H9 (cell line): Measurements from ENCODE around the gene ROBO4. TPM values are rescaled to one million over a fixed set of nuclear protein-coding genes. Genes with fewer than 3 reads are reported as not detected.

Experiments used
- DNase-seq: peaks from one replicate; pipeline ENCODE4 v3.0.0-alpha.2; 2017
- H2AFZ ChIP-seq: one replicate; pipeline ENCODE4 v1.6.1; 2013; ENCODE audit warnings: mild to moderate bottlenecking, low read length, control low read depth, moderate library complexity
- H2AK5ac ChIP-seq: 2 replicates; pipeline ENCODE4 v1.6.1; 2013; ENCODE audit warnings: low read length, control low read depth, mixed read lengths; ENCODE audit not compliant: insufficient read length
- H2BK120ac ChIP-seq: one replicate; pipeline ENCODE4 v1.6.1; 2013; ENCODE audit warnings: low read depth, mild to moderate bottlenecking, low read length, control low read depth, inconsistent platforms; ENCODE audit not compliant: poor library complexity, severe bottlenecking
- H2BK12ac ChIP-seq: 2 replicates; pipeline ENCODE4 v1.6.1; 2013; ENCODE audit warnings: low read length, control low read depth, mixed read lengths, low read depth; ENCODE audit not compliant: insufficient read length
- H2BK15ac ChIP-seq: 2 replicates; pipeline ENCODE4 v1.6.1; 2013; ENCODE audit warnings: low read depth, low read length, control low read depth
- H2BK20ac ChIP-seq: one replicate; pipeline ENCODE4 v1.6.1; 2013; ENCODE audit warnings: low read depth, mild to moderate bottlenecking, low read length, control low read depth, inconsistent platforms; ENCODE audit not compliant: poor library complexity, severe bottlenecking
- H2BK5ac ChIP-seq: 2 replicates; pipeline ENCODE4 v1.6.1; 2013; ENCODE audit warnings: low read length, control low read depth, mixed read lengths; ENCODE audit not compliant: insufficient read length
- H3K14ac ChIP-seq: 2 replicates; pipeline ENCODE4 v1.6.1; 2013; ENCODE audit warnings: low read length, control low read depth; ENCODE audit not compliant: insufficient read depth
- H3K18ac ChIP-seq: 2 replicates; pipeline ENCODE4 v1.6.1; 2013; ENCODE audit warnings: low read depth, mild to moderate bottlenecking, mixed read lengths, low read length, control low read depth; ENCODE audit not compliant: insufficient read length
- H3K23ac ChIP-seq: 2 replicates; pipeline ENCODE4 v1.6.1; 2013; ENCODE audit warnings: low read length, control low read depth, mixed read lengths, low read depth; ENCODE audit not compliant: insufficient read length
- H3K23me2 ChIP-seq: 2 replicates; pipeline ENCODE4 v1.6.1; 2013; ENCODE audit warnings: low read depth, mild to moderate bottlenecking, mixed read lengths, low read length, control low read depth; ENCODE audit not compliant: insufficient read length, poor library complexity, severe bottlenecking
- H3K27ac ChIP-seq: 2 replicates; pipeline ENCODE4 v1.5.1; 2013; ENCODE audit warnings: low read length, control low read depth, mixed read lengths, low read depth; ENCODE audit not compliant: insufficient read length
- H3K27me3 ChIP-seq: 2 replicates; pipeline ENCODE4 v1.6.1; 2013; ENCODE audit warnings: low read length, control low read depth, inconsistent platforms; ENCODE audit not compliant: insufficient read depth
- H3K4ac ChIP-seq: 2 replicates; pipeline ENCODE4 v1.6.1; 2013; ENCODE audit warnings: low read depth, mild to moderate bottlenecking, control low read depth, inconsistent platforms, low read length, moderate library complexity
- H3K4me1 ChIP-seq: 2 replicates; pipeline ENCODE4 v1.6.1; 2013; ENCODE audit warnings: low read length, control low read depth, inconsistent platforms; ENCODE audit not compliant: insufficient read depth
- H3K4me2 ChIP-seq: 2 replicates; pipeline ENCODE4 v1.6.1; 2013; ENCODE audit warnings: low read length, control low read depth, mixed read lengths; ENCODE audit not compliant: insufficient read length, insufficient read depth
- H3K56ac ChIP-seq: 2 replicates; pipeline ENCODE4 v1.6.1; 2013; ENCODE audit warnings: low read depth, mild to moderate bottlenecking, mixed read lengths, low read length, control low read depth; ENCODE audit not compliant: insufficient read length
- H3K79me1 ChIP-seq: 2 replicates; pipeline ENCODE4 v1.6.1; 2013; ENCODE audit warnings: low read depth, mild to moderate bottlenecking, moderate library complexity, low read length, control low read depth, inconsistent platforms; ENCODE audit not compliant: insufficient read depth, poor library complexity, severe bottlenecking
- H3K79me2 ChIP-seq: 2 replicates; pipeline ENCODE4 v1.6.1; 2013; ENCODE audit warnings: low read length, control low read depth, inconsistent platforms; ENCODE audit not compliant: insufficient read depth
- H3K9ac ChIP-seq: 2 replicates; pipeline ENCODE4 v1.6.1; 2013; ENCODE audit warnings: low read length, control low read depth, mixed read lengths; ENCODE audit not compliant: insufficient read length; ENCODE audit errors: extremely low read depth
- H3K9me3 ChIP-seq: one replicate; pipeline ENCODE4 v1.6.1; 2013; ENCODE audit warnings: low read depth, low read length, inconsistent platforms; ENCODE audit not compliant: control insufficient read depth
- H3T11ph ChIP-seq: one replicate; pipeline ENCODE4 v1.6.1; 2013; ENCODE audit warnings: mild to moderate bottlenecking, low read length, control low read depth, inconsistent platforms
- H4K20me1 ChIP-seq: one replicate; pipeline ENCODE4 v1.6.1; 2013; ENCODE audit not compliant: control insufficient read depth, insufficient read length, insufficient read depth
- H4K5ac ChIP-seq: 2 replicates; pipeline ENCODE4 v1.6.1; 2013; ENCODE audit warnings: low read depth, mild to moderate bottlenecking, mixed read lengths, low read length, control low read depth; ENCODE audit not compliant: insufficient read length
- H4K8ac ChIP-seq: replicated peaks from 2 replicates; pipeline ENCODE4 v1.6.1; 2013; ENCODE audit warnings: low read length, control low read depth, mixed read lengths, low read depth; ENCODE audit not compliant: insufficient read length
- H4K91ac ChIP-seq: 2 replicates; pipeline ENCODE4 v1.6.1; 2013; ENCODE audit warnings: low read depth, mild to moderate bottlenecking, moderate library complexity, mixed read lengths, low read length, control low read depth; ENCODE audit not compliant: insufficient read length
- H3K27ac Mint-ChIP-seq, 3 experiments: 2 replicates in 2 of 3; 3 replicates in 1 of 3; pipeline ENCODE4 v1.8.0; 2020 to 2021; ENCODE audit warnings: mixed read lengths in 3 of 3, mild to moderate bottlenecking in 1 of 3, moderate library complexity in 1 of 3
- H3K27me3 Mint-ChIP-seq: 2 replicates; pipeline ENCODE4 v1.8.0; 2021; ENCODE audit warnings: low read depth, mild to moderate bottlenecking, moderate library complexity, mixed read lengths
- H3K36me3 Mint-ChIP-seq, 3 experiments: 2 replicates in 2 of 3; 3 replicates in 1 of 3; pipeline ENCODE4 v1.8.0; 2020 to 2021; ENCODE audit warnings: low read depth in 3 of 3, mixed read lengths in 3 of 3; ENCODE audit not compliant: insufficient read depth in 1 of 3
- H3K4me1 Mint-ChIP-seq, 2 experiments: 2 replicates each; pipeline ENCODE4 v1.8.0; 2020; ENCODE audit warnings: mixed read lengths in 2 of 2
- H3K4me3 Mint-ChIP-seq, 2 experiments: 2 replicates in 1 of 2; 3 replicates in 1 of 2; pipeline ENCODE4 v1.8.0; 2020 to 2021; ENCODE audit warnings: mild to moderate bottlenecking in 2 of 2, mixed read lengths in 2 of 2, moderate library complexity in 1 of 2
- H3K9me3 Mint-ChIP-seq, 2 experiments: 2 replicates in 1 of 2; 3 replicates in 1 of 2; pipeline ENCODE4 v1.8.0; 2020; ENCODE audit warnings: mild to moderate bottlenecking in 2 of 2, mixed read lengths in 2 of 2, moderate library complexity in 1 of 2
- CTCF ChIP-seq: fragments of 200-600 bp; sonication (generic); conservative IDR thresholded peaks from 3 replicates; pipeline ENCODE4 v1.8.0; 2021; ENCODE audit warnings: antibody characterized with exemption, mild to moderate bottlenecking
- whole genome bisulfite sequencing: extraction: QIAGEN DNeasy Blood & Tissue Kit; methylation state at CpG from one replicate; pipeline ENCODE4 v1.1.7; 2013; ENCODE audit warnings: missing lambda C conversion rate, low lambda C conversion rate, mixed read lengths; ENCODE audit not compliant: insufficient read length; ENCODE audit errors: extremely low coverage; 5-methylcytosine and 5-hydroxymethylcytosine counted together
- total RNA-seq: library from RNA; stranded (reverse); gene quantifications from 2 replicates; pipeline ENCODE4 v1.2.1, GENCODE V29; 2021

Gene ROBO4
- total RNA-seq, 1 experiment from 2014 or later, result not detected

DNA sequence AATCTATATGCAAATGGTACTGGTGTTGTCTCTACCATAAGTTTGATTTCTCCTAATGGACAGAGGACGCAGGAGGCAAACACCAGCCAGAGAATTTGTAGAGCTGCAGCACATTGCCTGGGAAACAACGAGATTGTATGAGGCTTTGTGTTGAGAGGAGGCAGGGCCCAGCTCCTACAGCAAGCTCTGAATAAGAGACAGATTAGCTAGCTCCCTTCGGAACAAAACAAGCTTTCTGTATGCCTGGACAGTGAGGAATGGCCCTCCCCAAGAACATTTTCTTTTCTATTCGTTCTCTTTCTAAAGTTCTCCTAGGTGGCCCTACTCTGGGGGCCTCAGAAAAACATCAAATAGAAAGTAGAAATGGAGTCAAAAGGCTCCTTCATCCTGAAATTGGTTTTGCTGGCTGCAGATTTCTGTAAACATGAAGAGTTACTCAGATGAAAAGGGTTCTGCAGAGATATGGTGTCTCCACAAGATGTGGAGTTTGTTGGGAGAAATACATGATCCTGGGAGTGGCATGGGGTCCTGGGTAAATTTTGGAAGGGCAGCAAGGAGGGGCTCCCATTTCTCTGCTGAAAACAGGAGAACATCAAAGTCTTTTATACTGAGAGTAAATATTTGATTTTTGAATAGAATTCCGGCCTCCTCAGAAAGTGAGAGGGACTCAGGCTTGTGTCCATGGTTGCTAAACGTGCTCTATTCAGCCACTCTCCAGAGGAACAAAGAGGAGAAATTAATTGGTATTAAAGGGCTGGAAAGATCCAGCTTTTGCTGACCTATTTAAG lies 45.0 kb upstream of the ROBO4 start:
- Mint-ChIP-seq H3K27me3 (peaks cover 21% of the 10 kb centered on the region), H3K27ac (no peak overlapping the region; a peak in 1 of 7 replicates), H3K4me1 (peaks cover 0 to 9% of the 10 kb centered on the region in 2 experiments; a peak in 1 of 4 replicates), H3K9me3 (no peaks in the 10 kb centered on the region), H3K4me3 (no peak overlapping the region), H3K36me3 (no peaks in the 10 kb centered on the region)
- Histone ChIP-seq H2BK20ac (no peak overlapping the region), H4K20me1 (no peaks in the 10 kb centered on the region), H3K18ac (no peak overlapping the region), H2AK5ac (no peak overlapping the region), H2BK120ac (no peak overlapping the region), H3K27ac (no peak overlapping the region), H3K14ac (no peak overlapping the region), H4K5ac (no peak overlapping the region), H3K4ac (no peak overlapping the region), H3K23ac (no peak overlapping the region), H3K23me2 (no peaks in the 10 kb centered on the region), H3K4me2 (no peak overlapping the region), H2AFZ (no peak overlapping the region), H3T11ph (no peak overlapping the region), H3K27me3 (no peaks in the 10 kb centered on the region), H2BK5ac (no peak overlapping the region), H2BK15ac (no peak overlapping the region), H3K56ac (no peak overlapping the region), H3K4me1 (no peaks in the 10 kb centered on the region), H3K9me3 (no peaks in the 10 kb centered on the region), H3K79me1 (no peaks in the 10 kb centered on the region), H4K8ac (no peak overlapping the region), H3K9ac (no peak overlapping the region), H4K91ac (no peak overlapping the region), H2BK12ac (no peak overlapping the region), H3K79me2 (no peaks in the 10 kb centered on the region)
- TF ChIP-seq CTCF, result no peak
- no peak for DNase-seq
- no CpG with 5 or more reads among the region's 6 CpGs for WGBS
